Measurements from ENCODE around the gene PGBD1.

- TF ChIP-seq CTCF (IDR thresholded peaks at IDR 0.05 in 4 of 5, conservative IDR thresholded peaks at IDR 0.05 in 1 of 5), result no peak
- no peak for TF ChIP-seq POLR2A (IDR thresholded peaks at IDR 0.05)
These were observed 63.8 kb downstream of the PGBD1 start for GRCh38 chr6:28345201-28345600.

All from gastrocnemius medialis (tissue), 4 donors.